SK-N-MC (cell line): ENCODE data around the gene LRP6.
"Not testable (repeated sequence)": the region's sequence is repeated elsewhere in the genome, so short reads cannot be mapped to it uniquely, and the experiment has no call there.

Experiments
- DNase-seq: peaks from one replicate; pipeline ENCODE4 v3.0.0-alpha.2; 2011; ENCODE audit warnings: low read depth, low spot score
- H3K27ac ChIP-seq: fragments of 200-600 bp; sonication (generic); 2 replicates; pipeline ENCODE4 v1.5.1; 2016; ENCODE audit warnings: mixed run types
- H3K36me3 ChIP-seq: fragments of 200-600 bp; sonication (generic); 2 replicates; pipeline ENCODE4 v1.6.1; 2017; ENCODE audit warnings: antibody characterized with exemption, low read length, mixed read lengths; ENCODE audit not compliant: insufficient read depth
- H3K4me3 ChIP-seq: fragments of 200-600 bp; sonication (generic); 2 replicates; pipeline ENCODE4 v1.5.1; 2016
- H3K9ac ChIP-seq: fragments of 200-600 bp; sonication (generic); 2 replicates; pipeline ENCODE4 v1.8.0; 2017; ENCODE audit warnings: mixed run types, mixed read lengths; ENCODE audit not compliant: insufficient read length
- H3K9me3 ChIP-seq: fragments of 200-600 bp; sonication (generic); 2 replicates; pipeline ENCODE4 v1.6.1; 2017; ENCODE audit warnings: low read depth, mild to moderate bottlenecking, antibody characterized with exemption, low read length, moderate library complexity, mixed read lengths
- EZH2 ChIP-seq: fragments of 200-600 bp; sonication (generic); IDR thresholded peaks from one replicate; pipeline ENCODE4 v1.6.1; 2017; ENCODE audit warnings: antibody characterized with exemption
- FOXP2 ChIP-seq: optimal IDR thresholded peaks from 2 replicates; pipeline ENCODE3; 2011; ENCODE audit warnings: mild to moderate bottlenecking, moderate library complexity; ENCODE audit not compliant: insufficient read depth; ENCODE audit errors: extremely low read length, control extremely low read depth
- POLR2AphosphoS5 ChIP-seq: IDR thresholded peaks from 2 replicates; pipeline ENCODE4 v1.6.1; 2012; ENCODE audit warnings: mild to moderate bottlenecking, low read depth, low read length, borderline replicate concordance

LRP6 gene

DNA sequence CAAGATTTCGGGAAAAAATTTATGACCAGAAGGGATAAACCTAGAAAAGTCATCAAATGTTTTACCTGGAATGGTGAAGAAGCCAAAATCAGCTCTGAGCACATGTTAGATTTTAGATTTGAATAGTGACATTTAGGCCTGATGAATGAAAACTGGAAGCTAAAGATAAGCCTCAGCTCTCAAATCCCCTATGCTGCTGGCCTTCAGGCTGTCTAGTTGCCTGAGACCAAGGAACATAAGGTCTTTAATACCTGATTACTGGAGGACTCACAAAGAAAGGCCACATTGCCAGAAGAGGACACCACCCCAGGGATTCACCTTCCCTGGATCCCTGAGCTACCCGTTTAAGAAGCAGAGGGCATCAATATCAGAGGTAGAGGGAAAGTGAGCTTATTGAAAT is 139.5 kb downstream of the LRP6 start:
- TF ChIP-seq FOXP2: no peak
- no peak for TF ChIP-seq POLR2AphosphoS5
- no peak for TF ChIP-seq EZH2
- no peak for DNase-seq
- H3K9ac ChIP-seq: no peak overlapping the region
- H3K27ac ChIP-seq: no peak overlapping the region
- peaks cover 53% of the 10 kb centered on the region for H3K36me3 ChIP-seq
- no peaks in the 10 kb centered on the region for H3K9me3 ChIP-seq
- H3K4me3 ChIP-seq: no peak overlapping the region

DNA sequence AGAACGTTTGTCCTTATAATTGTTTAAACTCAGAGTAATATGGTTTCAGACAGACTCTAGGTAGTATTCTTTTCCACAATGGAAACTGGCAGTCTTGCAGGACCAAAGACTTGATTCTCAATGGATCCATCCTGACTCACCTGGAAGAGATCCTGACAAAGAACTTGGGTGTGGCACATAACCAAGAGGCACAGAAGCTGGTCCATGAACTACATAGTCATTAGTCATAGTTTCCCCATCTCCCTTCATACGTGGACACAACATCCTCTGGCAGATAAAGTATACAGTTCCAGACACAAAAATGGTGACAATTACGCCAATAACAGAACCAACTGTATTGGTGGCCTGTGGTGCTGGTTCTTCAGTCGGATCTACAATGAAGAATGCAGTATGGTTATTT is 140.3 kb downstream of the LRP6 start:
- no peak overlapping the region for H3K4me3 ChIP-seq
- H3K9me3 ChIP-seq: no peaks in the 10 kb centered on the region
- H3K9ac ChIP-seq: no peak overlapping the region
- H3K36me3 ChIP-seq: peaks cover 54% of the 10 kb centered on the region
- no peak overlapping the region for H3K27ac ChIP-seq
- no peak for DNase-seq
- TF ChIP-seq FOXP2: no peak
- no peak for TF ChIP-seq EZH2
- no peak for TF ChIP-seq POLR2AphosphoS5

DNA sequence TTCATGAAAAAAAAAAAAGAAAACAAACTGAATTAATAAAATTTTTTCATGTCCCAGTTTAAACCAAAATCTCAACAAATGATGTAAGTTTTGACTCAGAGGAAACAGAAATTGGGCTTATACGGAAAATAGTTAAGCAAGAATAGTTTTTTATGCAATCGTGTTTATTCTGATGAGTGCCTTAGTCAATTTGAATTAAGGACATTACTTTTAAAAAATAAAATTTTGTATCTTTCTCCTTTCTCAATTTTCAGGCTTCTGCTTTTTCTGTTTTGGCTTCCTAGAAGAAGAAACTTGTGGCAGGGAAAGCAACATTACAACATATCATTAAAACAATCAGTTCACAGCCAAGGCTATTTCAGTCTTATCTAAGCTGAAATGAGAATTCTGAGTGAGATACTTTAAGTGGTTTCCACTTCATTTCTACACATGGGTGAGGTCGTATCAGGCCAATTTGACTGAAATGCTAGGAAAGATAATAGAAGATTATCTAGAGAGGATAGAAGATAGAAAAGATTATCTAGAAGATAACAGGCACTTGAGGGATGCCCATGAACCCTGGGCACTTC is 143.7 kb downstream of the LRP6 start:
- no peaks in the 10 kb centered on the region for H3K9me3 ChIP-seq
- H3K36me3 ChIP-seq: peaks cover 61% of the 10 kb centered on the region
- TF ChIP-seq FOXP2 (no peak), EZH2 (no peak), POLR2AphosphoS5 (no peak)
- H3K27ac ChIP-seq: no peak overlapping the region
- no peak overlapping the region for H3K9ac ChIP-seq
- no peak overlapping the region for H3K4me3 ChIP-seq
- DNase-seq: no peak

DNA sequence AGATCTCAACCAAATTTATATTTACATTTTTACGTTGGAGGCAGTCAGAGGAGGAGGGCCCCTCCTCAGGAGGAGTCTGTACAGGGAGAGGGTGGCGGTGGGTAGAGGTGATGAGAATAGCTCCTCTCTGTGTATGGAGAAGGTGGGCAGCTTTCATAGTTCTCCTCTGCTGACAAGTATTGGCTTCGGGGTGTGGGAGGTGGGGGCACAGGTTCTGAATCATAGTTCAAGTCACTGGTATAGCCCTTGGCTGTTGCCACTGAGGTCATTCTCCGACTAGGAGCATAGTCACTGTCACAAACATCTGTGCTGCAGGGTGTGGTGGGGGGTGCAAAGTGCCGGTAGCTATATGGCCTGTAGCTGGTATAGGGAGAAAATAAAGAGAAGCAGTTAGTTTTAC is 145.8 kb downstream of the LRP6 start:
- DNase-seq: no peak
- no peak for TF ChIP-seq FOXP2
- TF ChIP-seq EZH2: no peak
- no peak for TF ChIP-seq POLR2AphosphoS5
- Histone ChIP-seq H3K27ac (no peak overlapping the region), H3K9ac (no peak overlapping the region), H3K4me3 (no peak overlapping the region), H3K9me3 (no peaks in the 10 kb centered on the region), H3K36me3 (peaks cover 52% of the 10 kb centered on the region)

DNA sequence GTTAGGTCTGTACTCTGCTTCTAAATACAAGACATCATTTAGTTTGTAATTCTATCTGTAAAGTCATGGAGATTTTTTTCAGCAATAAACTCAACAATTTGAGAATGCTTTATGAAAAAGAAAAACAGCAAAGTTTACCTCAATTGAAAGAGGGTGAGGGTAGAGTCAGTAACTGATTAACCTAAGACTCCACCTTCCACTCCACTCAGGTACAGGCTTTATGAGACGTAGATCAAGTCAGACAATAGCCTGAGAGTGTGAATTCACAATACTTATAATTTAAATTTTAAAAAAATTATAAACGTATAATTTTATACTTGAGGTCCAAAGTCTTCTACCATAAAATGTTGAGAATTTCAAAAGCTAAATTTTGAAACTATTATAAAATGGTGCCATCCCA is 150.2 kb downstream of the LRP6 start:
- DNase-seq: no peak
- no peak for TF ChIP-seq POLR2AphosphoS5
- TF ChIP-seq FOXP2: no peak
- TF ChIP-seq EZH2: no peak
- no peak overlapping the region for H3K4me3 ChIP-seq
- peaks cover 21% of the 10 kb centered on the region for H3K36me3 ChIP-seq
- no peak overlapping the region for H3K27ac ChIP-seq
- H3K9ac ChIP-seq: no peak overlapping the region
- no peaks in the 10 kb centered on the region for H3K9me3 ChIP-seq

DNA sequence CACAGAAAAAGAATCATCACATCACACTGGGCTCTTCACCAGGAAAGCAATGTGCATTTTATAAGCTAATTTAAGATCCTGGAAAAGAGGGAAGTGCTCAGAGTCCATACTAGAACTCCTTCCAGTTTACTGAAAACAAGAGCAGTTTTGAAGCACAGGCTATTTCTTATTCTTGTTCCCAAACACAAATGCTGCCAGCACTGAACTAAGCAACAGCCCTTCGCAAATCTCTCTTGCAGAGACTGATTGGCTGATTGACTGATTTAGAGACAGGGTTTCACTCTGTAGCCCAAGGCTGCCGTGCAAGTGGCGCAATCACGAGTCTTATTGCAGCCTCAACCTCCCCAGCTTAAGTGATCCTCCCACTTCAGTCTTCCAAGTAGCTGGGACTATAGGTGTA is 151.3 kb downstream of the LRP6 start:
- no peak for DNase-seq
- Histone ChIP-seq H3K9ac (no peak overlapping the region), H3K9me3 (no peaks in the 10 kb centered on the region), H3K27ac (no peak overlapping the region), H3K4me3 (no peak overlapping the region), H3K36me3 (peaks cover 13% of the 10 kb centered on the region)
- TF ChIP-seq FOXP2 (no peak), POLR2AphosphoS5 (no peak), EZH2 (no peak)

DNA sequence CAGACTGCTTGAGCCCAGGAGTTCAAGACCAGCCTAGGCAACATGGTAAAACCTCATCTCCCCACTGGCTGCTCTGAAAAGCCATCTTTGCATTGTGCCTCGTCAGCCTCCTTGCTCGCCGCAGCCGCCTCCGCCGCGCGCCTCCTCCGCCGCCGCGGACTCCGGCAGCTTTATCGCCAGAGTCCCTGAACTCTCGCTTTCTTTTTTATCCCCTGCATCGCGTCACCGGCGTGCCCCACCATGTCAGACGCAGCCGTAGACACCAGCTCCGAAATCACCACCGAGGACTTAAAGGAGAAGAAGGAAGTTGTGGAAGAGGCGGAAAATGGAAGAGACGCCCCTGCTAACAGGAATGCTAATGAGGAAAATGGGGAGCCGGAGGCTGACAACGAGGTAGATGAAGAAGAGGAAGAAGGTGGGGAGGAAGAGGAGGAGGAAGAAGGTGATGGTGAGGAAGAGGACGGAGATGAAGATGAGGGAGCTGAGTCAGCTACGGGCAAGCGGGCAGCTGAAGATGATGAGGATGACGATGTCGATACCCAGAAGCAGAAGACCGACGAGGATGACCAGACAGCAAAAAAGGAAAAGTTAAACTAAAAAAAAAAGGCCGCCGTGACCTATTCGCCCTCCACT is 155.8 kb downstream of the LRP6 start:
- H3K27ac ChIP-seq, H3K9me3 ChIP-seq, H3K9ac ChIP-seq, DNase-seq, H3K4me3 ChIP-seq, H3K36me3 ChIP-seq: not testable (repeated sequence)

DNA sequence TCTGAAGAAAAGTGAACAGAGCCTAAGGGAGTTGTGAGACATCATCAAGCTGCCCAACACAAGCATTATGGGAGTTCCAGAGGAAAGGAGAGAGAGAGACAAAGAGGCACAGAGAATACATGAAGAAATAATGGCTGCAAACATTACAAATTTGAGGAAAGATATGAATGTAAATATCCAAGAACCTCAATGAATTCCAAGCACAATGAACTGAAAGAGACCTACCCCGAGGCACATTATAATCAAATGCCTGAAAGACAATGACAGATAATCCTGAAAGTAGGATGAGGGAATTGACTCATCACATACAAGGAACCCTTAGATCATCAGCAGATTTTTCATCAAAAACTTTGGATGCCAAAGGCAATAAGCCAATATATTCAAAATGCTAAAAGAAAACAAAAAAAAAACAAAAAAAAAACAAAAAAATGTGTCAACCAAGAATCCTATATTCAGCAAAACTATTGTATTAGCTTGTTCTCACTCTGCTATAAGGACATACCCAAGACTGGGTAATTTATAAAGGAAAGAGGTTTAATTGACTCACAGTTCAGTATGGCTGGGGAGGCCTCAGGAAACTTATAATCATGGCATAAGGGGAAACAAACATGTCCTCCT is 158.3 kb downstream of the LRP6 start:
- H3K9ac ChIP-seq: no peak overlapping the region
- H3K27ac ChIP-seq: no peak overlapping the region
- TF ChIP-seq FOXP2 (no peak), EZH2 (no peak), POLR2AphosphoS5 (no peak)
- H3K36me3 ChIP-seq: no peaks in the 10 kb centered on the region; the same call in 1 of the 2 replicates
- peaks cover 9% of the 10 kb centered on the region; the same call in 1 of the 2 replicates for H3K9me3 ChIP-seq
- no peak for DNase-seq
- no peak overlapping the region for H3K4me3 ChIP-seq
